ENCODE data around the gene NKAIN2.

NKAIN2 gene

DNA sequence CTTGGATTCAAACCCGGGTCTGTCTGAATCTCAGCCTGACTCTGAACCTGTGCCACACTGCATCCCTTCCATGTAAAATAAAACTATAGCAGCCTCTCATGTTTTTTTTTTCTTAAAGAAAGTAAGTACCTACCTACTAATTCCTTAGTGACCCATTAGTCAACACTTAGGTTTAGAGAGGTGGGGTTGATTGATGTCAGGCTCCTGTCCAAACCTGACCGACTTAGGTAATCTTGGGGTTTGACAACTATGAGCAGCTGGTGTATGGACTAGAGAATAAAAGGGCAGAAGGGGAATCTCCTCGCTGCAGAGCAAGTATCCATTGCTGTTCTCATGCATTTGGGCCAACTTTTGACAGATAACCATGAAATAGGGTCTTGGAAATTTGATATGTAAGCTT is 6.5 kb downstream of the NKAIN2 start:
- DNase-seq: peak; percentile 35

DNA sequence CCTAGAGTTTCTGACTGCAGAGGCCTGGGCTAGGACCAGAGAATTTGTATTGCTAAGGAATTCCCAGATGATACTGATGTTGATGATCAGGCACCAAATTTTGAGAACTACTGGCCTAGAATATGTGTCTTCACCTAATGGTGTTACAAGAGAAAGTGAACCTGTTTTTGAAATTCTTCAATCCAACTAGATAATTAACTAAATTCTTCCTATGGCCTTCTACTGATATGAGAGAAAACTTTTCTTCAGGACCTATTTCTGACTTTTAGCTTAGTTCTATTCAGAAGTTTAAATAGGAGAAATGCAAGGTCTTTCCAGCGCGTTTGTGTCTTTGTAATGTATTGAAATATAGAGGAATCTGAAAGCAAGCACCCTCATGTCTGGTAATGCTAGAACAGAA is 7.3 kb downstream of the NKAIN2 start:
- peak; percentile 62 for DNase-seq

GRCh38 chr6:123811378-123811777 is 7.7 kb downstream of the NKAIN2 start:
- DNase-seq: peak; percentile 30

DNA sequence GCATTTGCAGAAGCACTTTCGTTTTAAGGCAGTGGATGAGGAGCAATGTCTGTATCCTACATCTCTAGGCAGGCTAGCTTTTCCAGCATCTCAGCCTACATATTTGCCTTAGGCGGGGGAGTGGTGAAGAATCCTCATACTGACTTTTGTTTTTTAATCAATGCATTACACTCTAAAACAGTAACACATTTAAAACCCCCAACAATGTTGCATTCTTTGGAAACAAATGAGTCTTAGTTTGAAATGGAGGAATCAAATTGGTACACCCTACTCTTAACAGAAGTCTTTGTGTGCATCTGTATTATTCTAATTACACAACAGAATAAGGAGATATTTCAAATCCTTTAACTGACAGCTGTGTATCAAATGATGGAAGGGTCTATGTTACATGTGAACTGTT is 9.0 kb downstream of the NKAIN2 start:
- DNase-seq: no peak

GRCh38 chr6:123821112-123821511 is 17.4 kb downstream of the NKAIN2 start:
- DNase-seq: no peak

GRCh38 chr6:123829302-123829953 is 25.8 kb downstream of the NKAIN2 start:
- no peak for DNase-seq

- DNase-seq: no peak
Observed at GRCh38 chr6:123830120-123830519, 26.5 kb downstream of the NKAIN2 start.

DNA sequence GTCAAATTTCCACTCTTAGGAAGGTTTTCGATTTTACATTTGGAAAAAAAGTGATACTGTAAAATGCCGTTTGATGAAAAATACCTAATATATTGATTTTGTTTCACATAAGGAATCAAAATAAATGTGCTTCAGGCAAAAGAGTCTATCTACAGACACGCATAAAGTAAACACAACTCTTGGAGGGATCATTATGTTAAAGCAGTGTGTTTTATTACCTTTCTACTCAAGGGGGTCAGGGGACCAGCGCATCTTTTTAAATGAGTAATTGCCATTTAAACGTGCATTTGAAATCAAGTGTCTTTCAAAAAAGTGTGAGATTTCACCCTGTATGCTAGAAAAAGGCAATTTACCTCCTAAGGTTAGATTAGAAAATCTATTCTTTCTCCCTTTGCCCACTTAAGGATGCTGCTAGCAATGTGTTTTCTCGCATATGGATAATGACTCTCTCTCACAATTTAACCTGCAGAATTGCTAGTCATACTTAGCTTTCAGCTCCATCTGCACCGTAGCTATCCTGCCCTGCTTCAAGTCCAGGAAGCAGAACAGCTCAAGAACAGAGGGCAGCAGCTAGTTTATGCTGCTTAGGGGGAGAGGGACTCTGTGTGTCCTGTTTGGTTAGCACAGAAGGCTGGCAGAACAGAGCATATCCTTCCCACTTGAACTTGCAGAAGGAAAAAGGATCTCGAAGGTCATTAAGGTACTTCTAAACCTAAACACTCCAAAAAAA is 35.0 kb downstream of the NKAIN2 start:
- DNase-seq: peak; percentile 52

DNA sequence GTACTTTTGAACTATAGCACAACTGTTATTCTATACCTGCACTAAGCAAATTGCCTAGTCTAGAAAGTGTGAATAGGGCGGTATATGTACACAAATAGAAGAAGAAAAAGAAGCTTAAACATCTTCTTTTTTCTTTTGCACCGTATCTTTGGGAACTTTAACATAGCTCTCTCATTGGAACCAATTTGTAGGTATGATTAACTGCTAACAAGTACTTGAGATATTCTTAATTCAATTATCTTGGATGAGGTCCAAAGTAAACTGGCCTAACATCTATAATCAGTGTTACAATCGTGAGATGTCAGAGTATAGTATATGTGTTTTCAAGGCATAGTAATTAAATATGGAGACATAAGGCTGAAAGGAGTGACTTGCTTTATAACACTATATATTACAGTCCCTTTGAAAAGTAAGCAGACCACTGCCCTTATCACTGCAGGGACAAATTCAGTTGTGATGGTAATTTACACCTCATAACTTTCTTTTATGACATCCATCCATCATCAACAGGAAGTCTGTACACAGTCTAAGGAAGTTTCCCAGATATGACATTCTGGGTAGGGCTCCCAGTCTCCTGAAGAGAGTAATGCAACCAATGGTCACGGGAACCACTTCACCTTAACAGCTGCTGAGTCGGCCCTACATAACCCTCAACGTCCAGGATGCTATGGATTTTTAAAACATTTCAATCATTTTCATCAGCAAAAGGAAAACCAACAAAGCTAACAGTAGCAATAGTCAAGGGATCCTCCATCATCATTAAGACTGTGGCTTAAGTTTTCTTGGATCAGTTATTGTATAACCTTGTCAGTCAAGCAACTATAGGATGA is 37.6 kb downstream of the NKAIN2 start:
- DNase-seq: peak; percentile 62

- no peak for DNase-seq
Observed at GRCh38 chr6:123844011-123844410, 40.3 kb downstream of the NKAIN2 start.

GRCh38 chr6:123848347-123848746 is 44.7 kb downstream of the NKAIN2 start:
- no peak for DNase-seq

DNA sequence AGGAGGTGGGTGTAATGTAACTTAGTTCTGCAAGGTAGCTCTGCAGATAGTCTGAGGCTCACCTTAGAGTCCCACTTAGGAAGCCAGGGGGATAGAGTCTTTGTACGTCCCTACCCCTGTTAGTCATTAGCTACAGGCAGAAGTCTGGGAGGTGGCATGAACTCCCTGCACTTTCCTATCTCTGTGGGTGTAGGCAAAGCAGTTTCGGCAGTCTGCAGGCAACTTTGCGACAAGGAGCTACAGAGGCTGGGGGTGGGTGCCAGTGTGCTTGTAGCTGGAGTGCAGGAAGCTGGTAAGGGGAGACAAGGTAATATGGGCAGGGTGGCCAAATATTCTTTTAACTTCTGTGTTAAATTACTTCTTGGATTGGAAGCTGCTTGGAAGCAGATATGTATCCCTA is 45.7 kb downstream of the NKAIN2 start:
- DNase-seq: no peak

GRCh38 chr6:123850555-123850954 is 46.9 kb downstream of the NKAIN2 start:
- DNase-seq: no peak

DNA sequence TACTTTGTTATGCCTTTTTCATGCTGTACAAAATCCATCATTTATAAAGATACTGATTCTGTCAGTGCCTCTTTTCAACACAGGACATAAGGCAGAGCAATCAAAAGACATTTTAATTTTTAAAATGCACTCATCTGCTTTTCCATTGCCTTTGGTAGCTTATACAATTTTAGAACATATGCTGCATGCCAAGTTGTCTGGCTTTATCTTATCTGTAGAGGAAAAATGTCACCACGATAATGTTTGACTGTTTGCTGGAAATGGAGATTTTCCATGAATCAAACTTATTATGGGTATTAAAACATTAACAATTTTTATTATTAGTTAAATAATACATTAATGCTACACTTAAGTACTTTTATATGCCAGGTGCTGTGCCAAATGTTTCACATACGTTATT is 50.5 kb downstream of the NKAIN2 start:
- DNase-seq: no peak

GRCh38 chr6:123855506-123855905 is 51.8 kb downstream of the NKAIN2 start:
- no peak for DNase-seq

GRCh38 chr6:123859291-123859690 is 55.6 kb downstream of the NKAIN2 start:
- DNase-seq: no peak

- no peak for DNase-seq
Observed at GRCh38 chr6:123869334-123869733, 65.7 kb downstream of the NKAIN2 start.

GRCh38 chr6:123873974-123874373 is 70.3 kb downstream of the NKAIN2 start:
- DNase-seq: no peak

GRCh38 chr6:123875784-123876183 is 72.1 kb downstream of the NKAIN2 start:
- no peak for DNase-seq

- DNase-seq: no peak
Observed at GRCh38 chr6:123879749-123880148, 76.1 kb downstream of the NKAIN2 start.

DNA sequence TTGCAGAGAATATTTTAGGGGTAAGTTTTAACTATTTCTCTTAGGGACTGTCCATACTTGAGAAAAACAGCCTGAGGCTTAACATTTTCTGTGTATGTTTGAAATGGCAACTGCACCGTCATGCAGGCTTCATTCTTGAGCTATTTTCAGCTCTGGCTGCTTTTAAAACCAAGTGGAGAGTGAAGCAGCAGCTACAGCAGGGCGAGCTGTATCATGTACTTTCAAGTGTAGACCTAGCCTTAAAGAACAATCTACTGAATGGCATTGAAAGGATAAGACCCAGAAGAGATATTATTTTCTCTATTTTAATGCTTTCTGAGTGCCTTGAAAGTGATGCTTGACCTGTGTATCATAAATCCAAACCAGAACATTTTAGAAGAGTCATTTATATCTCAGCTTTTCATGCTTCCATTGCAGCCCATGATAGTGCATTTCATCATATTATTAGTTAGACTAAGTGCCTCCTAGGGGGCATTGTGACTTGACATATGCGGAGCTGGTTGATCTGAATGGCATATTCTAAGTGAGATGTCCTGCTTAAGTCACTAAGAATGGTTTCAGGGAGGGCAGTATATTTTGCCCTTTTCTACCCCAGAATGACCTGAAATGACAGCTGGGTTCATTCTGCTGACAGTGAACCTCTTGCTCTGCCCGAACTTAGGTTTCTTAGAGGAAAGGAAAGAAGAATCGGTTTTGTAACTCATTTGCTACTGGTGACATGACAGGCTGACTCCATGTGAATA is 85.3 kb downstream of the NKAIN2 start:
- DNase-seq: no peak

GRCh38 chr6:123895346-123895745 is 91.7 kb downstream of the NKAIN2 start:
- no peak for DNase-seq

DNA sequence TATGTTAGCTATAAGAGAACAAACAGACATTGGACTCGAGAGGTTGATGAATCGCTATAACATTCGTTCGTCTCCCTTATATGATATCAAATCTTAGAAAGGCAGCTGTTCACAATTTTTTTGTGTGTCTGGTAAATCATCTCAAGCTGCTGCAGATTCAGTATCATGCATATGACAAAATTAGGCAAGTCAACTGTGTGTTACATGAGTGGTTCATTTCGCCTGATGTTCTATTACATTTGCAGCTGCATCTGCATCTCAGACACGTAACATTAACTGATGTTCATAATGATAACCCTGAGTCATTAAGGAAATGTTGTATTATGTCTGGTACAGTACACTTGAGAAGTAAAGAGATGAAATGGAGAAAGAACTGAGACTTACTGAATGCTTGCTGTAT is 92.1 kb downstream of the NKAIN2 start:
- DNase-seq: no peak

All from KG1 (cell line).